Right forelimb (tissue), 1 donor: Measurements from ENCODE around the gene WDFY4.

ENCODE experiments used
- DNase-seq: peaks from one replicate; pipeline ENCODE4 v3.0.0-alpha.2; 2018

The WDFY4 gene

DNA sequence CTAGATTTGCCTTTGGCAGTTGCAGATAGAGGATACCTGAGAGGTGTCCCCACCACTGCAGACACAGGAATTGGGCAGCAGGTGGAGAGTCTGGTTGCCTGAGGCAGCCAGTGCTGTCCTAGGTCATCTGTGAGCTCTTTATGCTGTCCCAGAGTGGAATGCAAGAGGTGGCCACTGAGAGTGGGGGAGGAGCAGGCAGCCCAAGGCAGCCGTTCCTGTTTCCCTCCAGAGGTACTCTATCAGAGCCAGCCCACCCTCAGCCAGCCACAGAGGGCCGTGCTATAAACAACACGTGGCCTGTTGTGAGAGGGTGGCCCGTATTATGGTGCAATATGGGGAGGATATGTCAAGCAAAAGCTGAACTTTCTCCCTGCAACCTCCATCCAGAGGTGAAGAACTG is 246.5 kb downstream of the WDFY4 start:
- peak; percentile 25 for DNase-seq

- peak; percentile 40 for DNase-seq
Observed at GRCh38 chr10:48932831-48933664, 248.4 kb downstream of the WDFY4 start.

- peak; percentile 45 for DNase-seq
Observed at GRCh38 chr10:48934672-48935501, 250.2 kb downstream of the WDFY4 start.

GRCh38 chr10:48935577-48935976 is 250.9 kb downstream of the WDFY4 start:
- no peak for DNase-seq

DNA sequence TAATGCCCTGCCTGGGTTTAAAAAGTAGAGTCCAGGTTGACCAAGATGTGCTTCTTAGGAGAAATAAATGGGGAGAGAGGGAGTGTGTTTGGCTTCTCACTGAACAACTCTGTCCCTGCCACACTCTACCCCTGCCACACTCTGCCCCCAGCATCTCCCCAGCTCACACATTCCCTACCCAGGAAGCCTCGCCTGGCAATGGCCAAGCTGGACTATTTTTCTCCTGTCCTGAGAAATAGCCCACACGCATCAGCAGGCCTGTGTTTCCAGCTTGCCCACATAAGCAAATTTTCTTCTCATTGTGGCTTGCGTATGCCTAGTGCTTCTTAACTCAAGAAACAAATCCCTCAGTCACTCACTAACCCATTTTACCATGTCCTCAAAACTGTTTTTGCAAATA is 253.1 kb downstream of the WDFY4 start:
- no peak for DNase-seq

GRCh38 chr10:48938281-48938680 is 253.6 kb downstream of the WDFY4 start:
- DNase-seq, result peak; percentile 37

DNA sequence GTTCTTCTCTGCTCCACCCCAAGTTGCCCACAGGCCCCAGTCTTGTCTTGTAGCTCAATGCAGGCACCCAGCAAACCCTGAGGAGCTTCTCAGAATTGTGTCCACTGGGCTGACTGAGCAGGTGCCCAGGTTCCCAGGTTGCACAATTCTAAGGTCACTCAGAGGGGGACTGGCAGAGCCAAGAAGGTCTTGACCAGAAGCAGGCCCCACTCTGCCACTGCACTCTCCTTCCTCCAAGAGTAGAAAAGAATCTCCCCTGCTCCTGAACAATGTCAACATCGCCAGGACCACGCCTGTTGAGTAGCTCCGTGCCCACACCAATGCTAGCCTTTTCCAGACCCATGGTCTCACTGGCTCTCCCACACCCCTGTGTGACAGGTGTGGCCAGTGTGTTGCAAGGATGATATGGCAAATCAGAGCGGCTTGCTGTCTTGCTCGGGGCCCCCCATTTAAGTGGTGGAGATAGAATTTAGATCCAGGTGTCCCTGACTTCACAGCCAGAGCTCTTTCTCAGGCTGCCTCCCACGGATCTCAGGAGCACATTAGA is 254.4 kb downstream of the WDFY4 start:
- DNase-seq, result peak; percentile 18

DNA sequence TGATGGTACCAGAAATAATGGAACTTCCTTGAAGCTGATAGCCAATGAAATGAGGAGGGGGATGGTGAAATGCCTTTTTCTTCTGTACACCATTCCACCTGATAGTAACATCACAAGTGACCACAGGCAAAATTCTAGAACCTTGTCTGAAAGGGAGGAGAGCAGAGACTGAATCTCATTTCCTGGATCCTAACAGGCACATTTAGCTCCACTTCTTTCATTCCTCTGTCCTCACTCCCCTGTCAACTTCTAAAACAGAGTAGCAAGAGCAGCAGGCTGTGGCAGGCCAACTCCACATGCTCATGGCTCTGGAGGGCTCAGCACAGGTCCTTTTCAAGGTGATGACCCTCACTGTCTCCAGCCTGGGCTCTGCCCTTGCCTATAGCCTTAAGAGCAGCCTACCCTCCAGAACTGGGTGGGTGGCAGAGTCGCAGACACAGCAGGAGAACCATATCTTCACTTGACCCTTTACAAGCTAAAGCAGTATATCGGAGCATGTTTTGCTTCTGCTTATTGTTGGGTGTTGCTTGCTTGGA is 255.2 kb downstream of the WDFY4 start, which contains the start of gene LRRC18:
Gene LRRC18, minus strand, starts transcription at position 51 of the 536 bp plus-strand sequence. CDS start 25,685 bp downstream, outside the sequence.
- DNase-seq, result no peak

DNA sequence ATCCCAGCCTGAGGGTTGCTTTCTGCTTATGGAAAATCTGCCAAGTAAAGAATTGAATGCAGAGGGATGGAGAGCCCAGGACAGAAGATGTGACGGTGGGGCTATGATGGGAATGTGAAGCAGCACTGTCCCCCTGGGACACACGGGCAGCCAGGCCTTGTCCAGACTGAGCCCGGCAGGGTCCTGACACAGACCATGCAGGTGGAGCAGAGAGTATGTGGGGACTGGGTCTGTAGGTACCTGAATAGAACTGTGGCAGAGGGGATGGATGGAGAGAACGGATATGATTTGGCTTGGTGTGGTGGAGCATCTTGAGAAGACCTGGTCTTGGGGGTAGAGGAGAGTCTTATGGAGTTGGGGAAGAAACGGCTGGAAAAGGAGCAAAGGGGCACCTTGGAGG is 255.7 kb downstream of the WDFY4 start:
- DNase-seq, result peak; percentile 6

GRCh38 chr10:48940958-48941357 is 256.3 kb downstream of the WDFY4 start:
- peak; percentile 5 for DNase-seq

GRCh38 chr10:48941427-48942075 is 256.9 kb downstream of the WDFY4 start:
- peak; percentile 19 for DNase-seq

- peak; percentile 18 for DNase-seq
Observed at GRCh38 chr10:48943096-48943495, 258.4 kb downstream of the WDFY4 start.

DNA sequence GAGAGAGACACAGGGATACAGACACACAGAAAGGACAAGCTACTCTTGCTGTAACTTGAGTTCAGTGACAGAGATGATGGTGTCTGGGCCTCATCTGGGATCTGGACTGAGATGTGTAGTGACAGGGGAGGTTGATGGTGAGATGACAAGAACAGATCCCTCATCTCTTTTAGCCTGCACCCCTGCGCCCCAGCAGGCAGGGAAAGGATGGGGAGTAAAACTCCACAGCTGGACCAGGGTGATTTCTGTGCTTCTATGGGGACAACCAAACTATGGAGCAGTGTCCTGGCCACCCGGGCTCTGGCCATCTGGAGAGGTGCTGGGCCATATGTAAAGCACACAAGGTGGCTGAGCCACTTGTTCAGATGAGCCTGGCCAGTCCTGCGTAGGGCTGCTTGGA is 259.5 kb downstream of the WDFY4 start:
- DNase-seq, result peak; percentile 29

DNA sequence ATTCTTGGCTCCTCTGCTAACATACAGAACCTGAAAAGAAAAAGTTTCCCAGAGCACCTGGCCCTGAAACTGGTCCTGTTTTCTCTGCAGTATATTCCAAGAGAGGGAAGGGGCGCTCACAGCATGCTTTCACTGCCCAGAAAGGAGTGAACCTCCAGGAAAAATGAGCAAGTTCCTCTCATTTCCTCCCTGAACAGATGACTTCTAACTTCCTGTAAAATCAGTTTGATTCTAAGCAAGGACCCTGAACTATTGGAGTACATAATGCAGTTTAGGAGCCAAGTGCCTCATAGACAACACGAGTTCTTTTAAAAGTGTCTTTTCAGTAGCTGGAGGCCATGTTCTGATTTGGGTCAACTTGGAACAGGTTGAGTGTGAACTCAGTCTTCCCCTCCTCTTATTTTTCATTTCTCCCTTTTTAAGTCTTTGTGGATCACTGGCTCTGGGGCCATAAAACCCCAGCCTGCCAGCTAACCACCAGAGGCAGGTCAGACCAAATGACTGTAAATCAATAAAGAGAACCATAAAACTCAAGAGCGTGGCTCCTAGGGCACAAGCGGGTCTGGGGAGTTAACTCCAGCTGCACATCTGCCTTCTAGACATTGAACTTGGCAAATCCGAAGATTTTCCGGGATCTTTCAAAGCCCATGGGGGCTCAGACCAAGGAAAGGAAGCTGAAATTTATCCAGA is 260.9 kb downstream of the WDFY4 start:
- no peak for DNase-seq

GRCh38 chr10:48946332-48946731 is 261.7 kb downstream of the WDFY4 start:
- DNase-seq, result no peak

DNA sequence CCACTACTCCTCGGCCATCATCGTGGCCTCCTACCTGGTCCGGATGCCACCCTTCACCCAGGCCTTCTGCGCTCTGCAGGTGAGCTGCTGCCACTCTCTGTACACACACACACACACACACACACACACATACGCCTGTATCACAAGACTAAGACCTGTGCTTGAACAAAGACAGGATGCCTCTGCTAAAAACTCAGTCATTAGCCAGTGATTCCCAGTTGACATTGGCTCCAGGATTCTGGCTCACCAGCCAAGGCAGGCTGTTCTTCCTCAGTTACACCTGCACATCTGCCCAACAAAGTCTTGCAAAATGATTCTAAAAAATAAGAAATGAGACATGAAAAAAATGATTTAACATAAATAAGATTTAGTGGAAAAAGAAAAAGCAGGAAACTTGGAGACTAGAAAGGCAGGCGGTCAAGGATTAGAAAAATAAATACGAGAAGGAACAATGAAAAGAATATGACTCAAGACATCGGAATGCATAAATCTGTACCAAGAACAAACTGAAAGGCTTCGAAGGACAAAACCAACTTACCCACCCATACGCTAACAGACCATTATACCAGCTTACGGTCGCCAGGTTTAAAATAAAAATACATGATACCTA is 262.3 kb downstream of the WDFY4 start:
- DNase-seq, result no peak

- DNase-seq, result peak; percentile 73
Observed at GRCh38 chr10:48947690-48948469, 263.2 kb downstream of the WDFY4 start.

DNA sequence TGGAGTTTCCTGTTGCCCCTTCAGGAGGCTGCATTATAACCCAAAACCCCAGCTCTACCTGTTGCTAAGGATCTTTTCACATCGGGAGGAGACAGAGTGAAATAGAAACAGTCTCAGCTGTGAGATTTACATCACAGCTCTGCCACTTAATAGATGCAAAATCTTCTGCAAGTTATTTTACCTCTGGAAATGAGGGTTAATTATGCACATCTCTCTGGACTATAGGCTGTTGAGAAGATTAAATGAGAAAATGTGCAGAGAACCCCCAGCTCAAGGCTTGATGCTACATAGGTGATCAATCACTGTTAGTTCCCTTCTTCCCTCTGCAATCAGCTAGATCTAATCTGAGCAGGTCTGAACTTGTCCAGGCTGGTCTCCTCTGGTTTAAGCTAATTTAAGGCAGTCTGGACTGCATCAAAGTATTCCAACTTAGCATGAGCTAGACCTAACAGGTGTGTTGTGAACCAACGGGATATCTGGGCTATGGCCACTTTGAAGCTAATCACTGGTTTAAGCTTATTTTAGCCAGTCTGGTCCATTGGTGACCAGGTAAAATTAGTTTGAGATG is 263.9 kb downstream of the WDFY4 start:
- no peak for DNase-seq

- no peak for DNase-seq
Observed at GRCh38 chr10:48951707-48952106, 267.0 kb downstream of the WDFY4 start.
